Uterus (tissue), 4 donors: Measurements from ENCODE around the gene FRAT2. TPM values are rescaled to one million over a fixed set of nuclear protein-coding genes. Genes with fewer than 3 reads are reported as not detected.

Experiments used
- DNase-seq, 2 donors: peaks; one replicate each; pipeline ENCODE4 v3.0.0-alpha.2; 2019 to 2020
- H3K27ac ChIP-seq, 2 donors: fragments of 200-600 bp; sonication (generic); 1 replicate in 1 of 2; 2 replicates in 1 of 2; pipeline ENCODE4 v1.5.1; 2016 to 2018
- H3K27me3 ChIP-seq, 2 donors: fragments of 200-600 bp; sonication (generic); one replicate each; pipeline ENCODE4 v1.5.1; 2018 to 2019; ENCODE audit warnings: control low read depth in 1 of 2
- H3K36me3 ChIP-seq, 2 donors: fragments of 200-600 bp; sonication (generic); one replicate each; pipeline ENCODE4 v1.5.1; 2019; ENCODE audit warnings: control low read depth in 1 of 2
- H3K4me1 ChIP-seq, 2 donors: fragments of 200-600 bp; sonication (generic); one replicate each; pipeline ENCODE4 v1.5.1; 2018 to 2019; ENCODE audit warnings: control low read depth in 1 of 2
- H3K4me3 ChIP-seq, 2 donors: fragments of 200-600 bp; sonication (generic); 1 replicate in 1 of 2; 2 replicates in 1 of 2; pipeline ENCODE4 v1.5.1; 2018 to 2019; ENCODE audit warnings: mild to moderate bottlenecking in 1 of 2
- H3K9me3 ChIP-seq, 2 donors: fragments of 200-600 bp; sonication (generic); one replicate each; pipeline ENCODE4 v1.5.1; 2019; ENCODE audit warnings: control low read depth in 1 of 2
- POLR2A ChIP-seq, 2 donors: fragments of 450-650 bp; IDR thresholded peaks; one replicate each; pipeline ENCODE4 v1.6.1; 2016; ENCODE audit warnings: antibody characterized with exemption in 2 of 2, mild to moderate bottlenecking in 1 of 2, moderate library complexity in 1 of 2
- intact Hi-C: fragments of 100-400 bp; cut with DNase I; formaldehyde crosslinking; loops from one replicate; pipeline ENCODE4 v1.15.1; 2023; ENCODE audit warnings: low total_unique reads
- total RNA-seq, 4 donors: library from RNA; depleted of rRNA in 3 of 4; stranded (reverse); fragments of >200 nt in 3 of 4; gene quantifications; one replicate each; pipeline versions ENCODE4 v1.1.0 to v1.2.4, GENCODE V29; 2014 to 2023
- TF ChIP-seq, protein P1 (sequence below), 4 experiments: fragments of 200-600 bp in 2 of 4; fragments of 450-650 bp in 2 of 4; sonication (generic) in 2 of 4; IDR thresholded peaks; one replicate each; pipeline ENCODE4 v1.5.1; 2016 to 2019; ENCODE audit warnings: antibody characterized with exemption in 4 of 4, mild to moderate bottlenecking in 2 of 4, moderate library complexity in 1 of 4
- donor health status: DM: yes; HTN: yes; CAD: no.

The FRAT2 gene
- total RNA-seq, 4 donors from 2014 or later = 2.4 to 14.9 (median 4.8) TPM

GRCh38 chr10:97378933-97379921 is 44.7 kb upstream of the FRAT2 start:
- H3K4me3 ChIP-seq = no peak overlapping the region
- H3K4me1 ChIP-seq = no peaks in the 10 kb centered on the region
- no peaks in the 10 kb centered on the region for H3K36me3 ChIP-seq
- H3K9me3 ChIP-seq = no peaks in the 10 kb centered on the region
- no peak overlapping the region for H3K27ac ChIP-seq
- DNase-seq = no peak
- intact Hi-C loops = no loop called here
- H3K27me3 ChIP-seq = no peaks in the 10 kb centered on the region
- TF ChIP-seq POLR2A (IDR thresholded peaks at IDR 0.05) = no peak
- TF ChIP-seq, protein P1, sequence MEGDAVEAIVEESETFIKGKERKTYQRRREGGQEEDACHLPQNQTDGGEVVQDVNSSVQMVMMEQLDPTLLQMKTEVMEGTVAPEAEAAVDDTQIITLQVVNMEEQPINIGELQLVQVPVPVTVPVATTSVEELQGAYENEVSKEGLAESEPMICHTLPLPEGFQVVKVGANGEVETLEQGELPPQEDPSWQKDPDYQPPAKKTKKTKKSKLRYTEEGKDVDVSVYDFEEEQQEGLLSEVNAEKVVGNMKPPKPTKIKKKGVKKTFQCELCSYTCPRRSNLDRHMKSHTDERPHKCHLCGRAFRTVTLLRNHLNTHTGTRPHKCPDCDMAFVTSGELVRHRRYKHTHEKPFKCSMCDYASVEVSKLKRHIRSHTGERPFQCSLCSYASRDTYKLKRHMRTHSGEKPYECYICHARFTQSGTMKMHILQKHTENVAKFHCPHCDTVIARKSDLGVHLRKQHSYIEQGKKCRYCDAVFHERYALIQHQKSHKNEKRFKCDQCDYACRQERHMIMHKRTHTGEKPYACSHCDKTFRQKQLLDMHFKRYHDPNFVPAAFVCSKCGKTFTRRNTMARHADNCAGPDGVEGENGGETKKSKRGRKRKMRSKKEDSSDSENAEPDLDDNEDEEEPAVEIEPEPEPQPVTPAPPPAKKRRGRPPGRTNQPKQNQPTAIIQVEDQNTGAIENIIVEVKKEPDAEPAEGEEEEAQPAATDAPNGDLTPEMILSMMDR (IDR thresholded peaks at IDR 0.05) = no peak

GRCh38 chr10:97376413-97376812 is 41.9 kb upstream of the FRAT2 start:
- intact Hi-C loops = no loop called here
- no peaks in the 10 kb centered on the region for H3K27me3 ChIP-seq
- no peaks in the 10 kb centered on the region for H3K4me1 ChIP-seq
- no peaks in the 10 kb centered on the region for H3K36me3 ChIP-seq
- H3K9me3 ChIP-seq = no peaks in the 10 kb centered on the region
- H3K27ac ChIP-seq = no peak overlapping the region
- no peak overlapping the region for H3K4me3 ChIP-seq
- DNase-seq = no peak
- TF ChIP-seq POLR2A (IDR thresholded peaks at IDR 0.05) = no peak
- TF ChIP-seq, protein P1 (IDR thresholded peaks at IDR 0.05) = no peak

DNA sequence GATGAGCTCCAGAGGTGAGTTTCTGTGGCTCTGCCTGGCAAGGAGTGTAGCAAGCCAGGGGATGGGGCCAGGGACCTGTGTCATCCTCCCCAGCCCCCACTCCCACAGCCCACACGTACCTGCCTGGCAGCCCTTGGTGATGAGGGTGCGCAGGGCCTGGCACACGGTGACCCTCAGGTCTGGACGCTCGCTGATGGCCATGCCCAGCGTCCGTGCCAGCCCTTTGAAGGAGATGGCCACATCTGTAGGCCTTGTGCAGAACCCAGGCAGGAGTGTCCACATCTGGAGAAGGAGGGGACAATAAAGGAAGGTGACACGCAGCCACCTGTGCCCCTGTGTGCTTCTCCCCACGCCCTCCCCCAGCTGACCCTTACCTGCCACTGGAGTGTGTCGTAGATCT is 38.9 kb upstream of the FRAT2 start:
- Histone ChIP-seq H3K27ac (no peak overlapping the region), H3K4me1 (no peaks in the 10 kb centered on the region), H3K36me3 (no peaks in the 10 kb centered on the region), H3K9me3 (no peaks in the 10 kb centered on the region), H3K4me3 (no peak overlapping the region), H3K27me3 (no peaks in the 10 kb centered on the region)
- intact Hi-C loops = no loop called here
- TF ChIP-seq POLR2A (IDR thresholded peaks at IDR 0.05) = no peak
- TF ChIP-seq, protein P1 (IDR thresholded peaks at IDR 0.05) = no peak
- DNase-seq = no peak

DNA sequence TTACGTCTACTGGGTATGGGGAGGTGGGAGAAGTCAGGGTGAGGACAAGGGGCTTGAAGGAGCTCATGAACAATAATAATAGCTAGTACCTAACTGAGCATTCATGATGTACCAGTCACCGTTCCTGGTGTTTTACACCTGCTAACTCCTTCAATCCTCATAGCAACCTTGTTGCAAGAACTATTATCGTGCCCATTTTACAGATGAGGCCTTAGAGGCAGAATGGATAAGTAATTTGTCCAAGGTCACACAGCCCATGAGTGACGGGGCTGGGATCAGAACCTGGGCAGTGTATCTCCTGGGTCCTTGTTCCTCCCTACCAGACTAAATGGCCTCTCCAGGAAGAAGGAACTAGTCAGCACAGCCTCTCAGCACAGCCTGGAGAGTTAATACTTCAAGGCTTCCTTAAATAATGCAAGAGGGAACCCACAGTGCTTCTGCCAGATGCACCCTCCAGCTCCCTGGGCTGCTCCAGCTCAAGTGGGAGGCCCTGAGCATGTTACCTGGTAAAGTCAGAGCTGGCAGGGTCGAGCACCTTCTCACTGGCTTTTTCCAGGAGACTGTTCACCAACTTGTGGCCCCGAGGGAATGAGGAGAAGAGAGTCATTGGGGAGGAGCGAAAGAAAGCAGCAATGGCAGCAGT is 37.8 kb upstream of the FRAT2 start:
- Histone ChIP-seq H3K9me3 (no peaks in the 10 kb centered on the region), H3K27me3 (no peaks in the 10 kb centered on the region), H3K36me3 (no peaks in the 10 kb centered on the region), H3K4me1 (no peaks in the 10 kb centered on the region), H3K27ac (no peak overlapping the region), H3K4me3 (no peak overlapping the region)
- TF ChIP-seq POLR2A (IDR thresholded peaks at IDR 0.05) = no peak
- TF ChIP-seq, protein P1 (IDR thresholded peaks at IDR 0.05) = no peak
- DNase-seq = no peak
- intact Hi-C loops = no loop called here

DNA sequence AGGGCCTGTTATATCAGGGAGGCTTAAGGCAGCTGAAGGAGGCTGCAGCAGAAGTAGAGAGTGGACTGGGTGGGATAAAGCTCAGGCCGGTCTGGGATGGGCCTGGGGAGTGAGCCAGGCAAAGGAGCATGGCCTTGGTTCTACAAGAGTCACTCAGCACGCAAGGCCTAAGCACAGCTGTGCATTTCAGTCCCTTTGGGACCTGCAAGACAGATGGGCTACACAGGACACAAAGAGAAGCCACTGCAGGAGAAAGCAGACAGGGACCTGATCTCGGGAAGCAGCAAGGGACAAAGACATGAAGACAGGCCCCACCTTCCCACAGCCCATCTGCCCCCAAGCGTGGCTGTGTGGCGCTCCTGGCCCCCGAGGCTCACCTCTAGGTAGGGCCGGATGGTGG is 37.2 kb upstream of the FRAT2 start:
- Histone ChIP-seq H3K36me3 (no peaks in the 10 kb centered on the region), H3K4me1 (no peaks in the 10 kb centered on the region)

More for the DNA sequence above, 37.2 kb upstream of the FRAT2 start:
- DNase-seq = no peak
- Histone ChIP-seq H3K27me3 (no peaks in the 10 kb centered on the region), H3K4me3 (no peak overlapping the region), H3K27ac (no peak overlapping the region), H3K9me3 (no peaks in the 10 kb centered on the region)
- intact Hi-C loops = no loop called here
- no peak for TF ChIP-seq POLR2A (IDR thresholded peaks at IDR 0.05)
- TF ChIP-seq, protein P1 (IDR thresholded peaks at IDR 0.05) = no peak
